Measurements from ENCODE around the gene DENND1B. TPM values are rescaled to one million over a fixed set of nuclear protein-coding genes. Genes with fewer than 3 reads are reported as not detected.

DENND1B gene
- total RNA-seq, 1 experiment from 2014 or later: 6.3 TPM

- Histone ChIP-seq H3K9ac (ENCODE audit: extremely low read depth, insufficient read length, low read length) (no peak overlapping the region), H4K20me1 (ENCODE audit: control insufficient read depth, insufficient read depth, insufficient read length) (no peaks in the 10 kb centered on the region), H2BK12ac (ENCODE audit: insufficient read length, low read depth, low read length) (no peak overlapping the region), H3K79me1 (ENCODE audit: insufficient read depth, low read depth, low read length, poor library complexity, severe bottlenecking) (no peaks in the 10 kb centered on the region), H3K27me3 (ENCODE audit: insufficient read depth, low read length) (no peaks in the 10 kb centered on the region), H3K9me3 (ENCODE audit: control insufficient read depth, low read depth, low read length) (no peaks in the 10 kb centered on the region), H3K4me2 (ENCODE audit: insufficient read depth, insufficient read length, low read length) (peak overlapping the region; percentile 17), H2AFZ (ENCODE audit: low read length) (no peak overlapping the region), H2BK20ac (ENCODE audit: low read depth, low read length, poor library complexity, severe bottlenecking) (no peak overlapping the region), H4K91ac (ENCODE audit: insufficient read length, low read depth, low read length) (no peak overlapping the region), H3K23me2 (ENCODE audit: insufficient read length, low read depth, low read length, poor library complexity, severe bottlenecking) (no peaks in the 10 kb centered on the region), H3K14ac (ENCODE audit: insufficient read depth, low read length) (0 out of 2 replicates have a peak overlapping the region, but pooled peaks have one; percentile 11), H2BK15ac (ENCODE audit: low read depth, low read length) (no peak overlapping the region), H3K4ac (ENCODE audit: low read depth, low read length) (no peak overlapping the region), H3K27ac (ENCODE audit: insufficient read length, low read depth, low read length) (no peak overlapping the region), H2BK5ac (ENCODE audit: insufficient read length, low read length) (no peak overlapping the region), H2BK120ac (ENCODE audit: low read depth, low read length, poor library complexity, severe bottlenecking) (no peak overlapping the region), H3K56ac (ENCODE audit: insufficient read length, low read depth, low read length) (no peak overlapping the region), H4K5ac (ENCODE audit: insufficient read length, low read depth, low read length) (no peak overlapping the region), H2AK5ac (ENCODE audit: insufficient read length, low read length) (no peak overlapping the region), H3K23ac (ENCODE audit: insufficient read length, low read depth, low read length) (no peak overlapping the region), H3T11ph (ENCODE audit: low read length) (no peak overlapping the region), H3K79me2 (ENCODE audit: insufficient read depth, low read length) (no peaks in the 10 kb centered on the region), H4K8ac (replicated peaks; ENCODE audit: insufficient read length, low read depth, low read length) (no peak overlapping the region), H3K4me1 (ENCODE audit: insufficient read depth, low read length) (no peaks in the 10 kb centered on the region), H3K18ac (ENCODE audit: insufficient read length, low read depth, low read length) (no peak overlapping the region)
- no peak for TF ChIP-seq CTCF (conservative IDR thresholded peaks at IDR 0.05)
- Mint-ChIP-seq H3K4me3 (peak overlapping the region; percentile 70 to 82), H3K27me3 (ENCODE audit: low read depth) (peaks cover 2% of the 10 kb centered on the region), H3K27ac (peak overlapping the region in 1 of 3 experiments; percentile 91; a peak in 2 of 7 replicates), H3K36me3 (ENCODE audit: insufficient read depth in 1 of 3, low read depth in 3 of 3) (peaks cover 0 to 7% (median 0%) of the 10 kb centered on the region in 3 experiments; a peak in 2 of 7 replicates), H3K9me3 (peaks cover 2 to 3% of the 10 kb centered on the region in 2 experiments; a peak in 3 of 5 replicates), H3K4me1 (peaks cover 13 to 22% of the 10 kb centered on the region in 2 experiments)
- no CpG with 5 or more reads among the region's 71 CpGs for WGBS (ENCODE audit: extremely low coverage, insufficient read length, low lambda C conversion rate)
- peak; percentile 42 for DNase-seq
Measured at GRCh38 chr1:197774466-197775281, 606 bp downstream of the DENND1B start.
